GM12878 (cell line): ENCODE data around the gene PYM1.

ENCODE experiments used
- HCFC1 ChIP-seq: fragments of 150-350 bp; IDR thresholded peaks from 2 replicates; pipeline ENCODE4 v1.6.1; 2014; ENCODE audit warnings: low read length
- NFYB ChIP-seq: IDR thresholded peaks from 2 replicates; pipeline ENCODE4 v1.6.1; 2011; ENCODE audit warnings: low read depth, mild to moderate bottlenecking, low read length, improper control_type of control experiment, moderate library complexity; ENCODE audit not compliant: insufficient read depth
- POLR2A ChIP-seq: IDR thresholded peaks from 2 replicates; pipeline ENCODE4 v1.6.1; 2011; ENCODE audit warnings: low read depth, mild to moderate bottlenecking, low read length
- POLR2AphosphoS5 ChIP-seq: IDR thresholded peaks from 2 replicates; pipeline ENCODE4 v1.6.1; 2011; ENCODE audit warnings: mild to moderate bottlenecking, low read length, inconsistent platforms
- RELA ChIP-seq: fragments of 450-650 bp; IDR thresholded peaks from 2 replicates; pipeline ENCODE4 v1.8.0; 2014; ENCODE audit warnings: borderline replicate concordance; ENCODE audit not compliant: partially characterized antibody
- RFX5 ChIP-seq: IDR thresholded peaks from 2 replicates; pipeline ENCODE4 v1.6.1; 2011; ENCODE audit warnings: low read depth, low read length, improper control_type of control experiment
- SIN3A ChIP-seq: IDR thresholded peaks from 2 replicates; pipeline ENCODE4 v1.6.1; 2012; ENCODE audit warnings: low read depth, low read length, improper control_type of control experiment
- SRF ChIP-seq, 2 experiments: IDR thresholded peaks; 2 replicates each; pipeline ENCODE4 v1.6.1; 2011; ENCODE audit warnings: low read depth in 2 of 2, low read length in 2 of 2, mild to moderate bottlenecking in 1 of 2, moderate library complexity in 1 of 2
- STAT1 ChIP-seq: fragments of 450-650 bp; conservative IDR thresholded peaks from 2 replicates; pipeline ENCODE4 v1.6.1; 2014; ENCODE audit warnings: antibody characterized with exemption, mild to moderate bottlenecking
- YY1 ChIP-seq: IDR thresholded peaks from 2 replicates; pipeline ENCODE4 v1.6.1; 2011; ENCODE audit warnings: low read depth, mild to moderate bottlenecking, low read length
- TF ChIP-seq, protein P1 (sequence below), 3 experiments: IDR thresholded peaks in 2 of 3; conservative IDR thresholded peaks in 1 of 3; 2 replicates each; pipeline ENCODE4 v1.5.1; 2011; ENCODE audit warnings: low read depth in 3 of 3, low read length in 3 of 3, mild to moderate bottlenecking in 3 of 3, control low read depth in 2 of 3, moderate library complexity in 2 of 3, inconsistent platforms in 1 of 3, mixed read lengths in 1 of 3; ENCODE audit not compliant: control insufficient read depth in 2 of 3, insufficient read depth in 1 of 3; ENCODE audit errors: extremely low read depth in 1 of 3
- TF ChIP-seq, protein P2 (sequence below): IDR thresholded peaks from 2 replicates; pipeline ENCODE4 v1.6.1; 2012; ENCODE audit warnings: low read depth, low read length, improper control_type of control experiment

DNA sequence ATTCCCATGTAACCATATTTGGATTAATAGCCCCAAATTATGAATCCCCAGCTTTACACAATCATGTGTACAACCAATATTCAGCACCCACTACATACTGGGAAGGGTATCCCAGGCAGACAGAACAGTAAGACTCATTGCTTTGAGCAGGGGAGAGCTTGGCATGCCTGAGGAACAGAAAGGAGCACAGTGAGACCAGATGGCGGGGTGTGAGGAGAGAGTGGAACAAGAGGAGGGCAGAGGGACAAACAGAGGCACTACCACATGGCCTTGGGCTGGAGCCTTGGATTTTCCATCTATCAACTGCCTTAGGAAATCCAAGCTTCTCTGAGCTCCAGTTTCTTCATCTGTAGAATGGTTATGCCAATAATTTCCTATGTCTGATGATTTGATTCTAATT lies 7.1 kb upstream of the PYM1 start:
- TF ChIP-seq, protein P1, sequence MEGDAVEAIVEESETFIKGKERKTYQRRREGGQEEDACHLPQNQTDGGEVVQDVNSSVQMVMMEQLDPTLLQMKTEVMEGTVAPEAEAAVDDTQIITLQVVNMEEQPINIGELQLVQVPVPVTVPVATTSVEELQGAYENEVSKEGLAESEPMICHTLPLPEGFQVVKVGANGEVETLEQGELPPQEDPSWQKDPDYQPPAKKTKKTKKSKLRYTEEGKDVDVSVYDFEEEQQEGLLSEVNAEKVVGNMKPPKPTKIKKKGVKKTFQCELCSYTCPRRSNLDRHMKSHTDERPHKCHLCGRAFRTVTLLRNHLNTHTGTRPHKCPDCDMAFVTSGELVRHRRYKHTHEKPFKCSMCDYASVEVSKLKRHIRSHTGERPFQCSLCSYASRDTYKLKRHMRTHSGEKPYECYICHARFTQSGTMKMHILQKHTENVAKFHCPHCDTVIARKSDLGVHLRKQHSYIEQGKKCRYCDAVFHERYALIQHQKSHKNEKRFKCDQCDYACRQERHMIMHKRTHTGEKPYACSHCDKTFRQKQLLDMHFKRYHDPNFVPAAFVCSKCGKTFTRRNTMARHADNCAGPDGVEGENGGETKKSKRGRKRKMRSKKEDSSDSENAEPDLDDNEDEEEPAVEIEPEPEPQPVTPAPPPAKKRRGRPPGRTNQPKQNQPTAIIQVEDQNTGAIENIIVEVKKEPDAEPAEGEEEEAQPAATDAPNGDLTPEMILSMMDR (IDR thresholded peaks at IDR 0.05 in 2 of 3, conservative IDR thresholded peaks at IDR 0.05 in 1 of 3; ENCODE audit: control insufficient read depth in 2 of 3, extremely low read depth in 1 of 3, insufficient read depth in 1 of 3, low read depth in 3 of 3, low read length in 3 of 3), result no peak
- no peak for TF ChIP-seq STAT1
- no peak for TF ChIP-seq RFX5
- TF ChIP-seq HCFC1, result no peak
- TF ChIP-seq POLR2A, result no peak
- TF ChIP-seq SIN3A, result no peak
- TF ChIP-seq SRF (IDR thresholded peaks at IDR 0.05; ENCODE audit: low read depth in 2 of 2, low read length in 2 of 2), result no peak
- no peak for TF ChIP-seq NFYB
- no peak for TF ChIP-seq YY1
- TF ChIP-seq, protein P2, sequence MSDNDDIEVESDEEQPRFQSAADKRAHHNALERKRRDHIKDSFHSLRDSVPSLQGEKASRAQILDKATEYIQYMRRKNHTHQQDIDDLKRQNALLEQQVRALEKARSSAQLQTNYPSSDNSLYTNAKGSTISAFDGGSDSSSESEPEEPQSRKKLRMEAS, result no peak
- no peak for TF ChIP-seq POLR2AphosphoS5
- no peak for TF ChIP-seq RELA
